Measurements from ENCODE around the gene OR52N2.

OR52N2 gene

DNA sequence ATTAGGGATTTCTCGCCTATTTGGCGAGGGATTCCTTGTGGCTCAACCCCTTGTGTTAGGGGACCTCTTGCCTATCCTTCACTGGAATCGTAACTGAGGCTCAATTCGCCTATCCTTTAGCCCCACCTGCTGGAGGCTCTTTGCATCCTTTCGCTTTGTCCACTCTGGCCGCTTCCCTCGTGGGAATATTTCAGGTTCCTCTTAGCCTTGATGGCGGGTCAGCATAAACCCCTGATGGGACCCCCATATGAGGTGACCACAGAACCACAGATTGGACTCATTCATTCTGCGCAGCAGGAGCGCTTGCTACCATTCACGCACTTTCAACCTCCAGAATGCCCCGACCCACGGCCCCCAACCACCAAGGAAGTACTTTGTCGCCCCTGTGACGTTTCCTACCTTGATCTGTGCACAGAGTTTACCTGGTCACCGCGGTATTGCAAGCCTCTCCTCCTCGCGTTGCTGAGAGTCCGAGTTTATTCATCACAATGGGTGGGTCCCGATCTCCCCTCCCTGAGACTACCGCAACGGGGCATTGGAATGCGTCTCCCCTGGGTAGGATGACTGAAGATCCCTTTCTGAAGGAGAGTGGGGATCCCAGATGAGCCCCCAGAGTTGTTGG, at the start of gene OR52N2:
OR52N2 (plus strand) TSS at position 425 of the 622 bp plus-strand sequence. CDS start 11,412 bp downstream, outside the sequence.
- peak; percentile 77 for TF ChIP-seq CTCF (IDR thresholded peaks at IDR 0.05; ENCODE audit: low read depth, low read length)
- H3K4me3 ChIP-seq (ENCODE audit: low read depth, low read length) = peak within 1 kb of the TSS; percentile 70

- H3K4me3 ChIP-seq (ENCODE audit: low read depth, low read length) = no peak overlapping the region
- no peak for TF ChIP-seq CTCF (IDR thresholded peaks at IDR 0.05; ENCODE audit: low read depth, low read length)
Observed at GRCh38 chr11:5767056-5767455, 41.7 kb upstream of the OR52N2 start.

DNA sequence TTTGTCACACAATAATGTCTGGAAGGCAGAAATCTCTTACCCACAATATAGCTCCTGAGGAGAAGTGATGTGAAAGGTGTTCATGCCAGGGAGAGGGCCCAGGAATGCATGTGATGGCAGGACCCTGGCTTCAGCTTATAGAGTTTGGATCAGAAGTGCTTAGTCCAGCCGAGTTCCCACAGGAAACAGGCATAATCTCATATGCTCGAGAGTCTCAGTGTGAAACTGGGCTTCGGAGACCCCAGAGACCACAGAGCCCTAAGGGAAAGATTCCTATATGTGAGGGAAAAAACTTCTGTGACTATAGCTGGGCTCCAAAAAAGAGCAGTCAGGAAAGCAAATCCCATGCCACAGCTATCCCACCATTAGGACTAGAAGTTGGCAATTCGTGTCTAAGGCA, 25.5 kb upstream of the OR52N2 start, which contains the start of gene OR52N5:
OR52N5 (minus strand) TSS at position 101 of the 400 bp plus-strand sequence. CDS start 4,721 bp downstream, outside the sequence.
- H3K4me3 ChIP-seq (ENCODE audit: low read depth, low read length) = no peak within 1 kb of the TSS
- TF ChIP-seq CTCF (IDR thresholded peaks at IDR 0.05; ENCODE audit: low read depth, low read length) = no peak

GRCh38 chr11:5791165-5791564, 17.6 kb upstream of the OR52N2 start, which contains the start of gene OR52N1:
OR52N1 (minus strand) TSS chr11:5791265; CDS start chr11:5788816, 2,449 bp downstream.
- no peak within 1 kb of the TSS for H3K4me3 ChIP-seq (ENCODE audit: low read depth, low read length)
- no peak for TF ChIP-seq CTCF (IDR thresholded peaks at IDR 0.05; ENCODE audit: low read depth, low read length)

GRCh38 chr11:5796541-5796940, 12.2 kb upstream of the OR52N2 start:
- TF ChIP-seq CTCF (IDR thresholded peaks at IDR 0.05; ENCODE audit: low read depth, low read length) = no peak
- H3K4me3 ChIP-seq (ENCODE audit: low read depth, low read length) = no peak overlapping the region

- TF ChIP-seq CTCF (IDR thresholded peaks at IDR 0.05; ENCODE audit: low read depth, low read length) = no peak
- H3K4me3 ChIP-seq (ENCODE audit: low read depth, low read length) = no peak overlapping the region
Observed at GRCh38 chr11:5803982-5804381, 4.7 kb upstream of the OR52N2 start.

GRCh38 chr11:5807580-5807979, 1.1 kb upstream of the OR52N2 start:
- TF ChIP-seq CTCF (IDR thresholded peaks at IDR 0.05; ENCODE audit: low read depth, low read length) = no peak
- H3K4me3 ChIP-seq (ENCODE audit: low read depth, low read length) = no peak overlapping the region
